GM21619 (cell line): ENCODE data around the gene NOD2.
A peak's percentile ranks its signal among the peaks of the same experiment; 100 is the strongest.

Experiments
- ATAC-seq: cut with Tn5 transposase; IDR thresholded peaks from one replicate; pipeline ENCODE4 v1.9.1; 2021; ENCODE audit not compliant: unreplicated experiment

Gene NOD2

GRCh38 chr16:50669741-50670140 lies 23.7 kb upstream of the NOD2 start:
- ATAC-seq = no peak

DNA sequence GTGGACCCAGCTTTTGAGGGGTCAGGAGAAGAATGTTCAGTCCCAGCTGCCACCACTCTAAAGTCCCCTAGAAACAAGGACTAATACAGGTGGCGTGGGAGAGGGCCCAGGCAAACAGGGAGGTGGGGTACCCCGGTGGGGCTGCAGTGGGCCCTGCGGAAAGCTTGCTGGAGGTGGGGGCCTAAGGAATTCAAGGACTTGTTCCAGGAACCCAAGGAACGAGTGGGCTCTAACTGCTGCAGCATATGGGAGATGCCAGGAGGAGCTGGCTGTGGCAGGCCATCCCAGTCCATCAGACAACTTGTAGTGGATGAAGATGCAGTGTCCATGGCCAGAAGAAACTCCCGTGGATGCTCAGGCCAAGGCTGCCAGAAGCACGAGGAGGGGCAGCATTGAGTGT lies 22.9 kb upstream of the NOD2 start:
- ATAC-seq = no peak

DNA sequence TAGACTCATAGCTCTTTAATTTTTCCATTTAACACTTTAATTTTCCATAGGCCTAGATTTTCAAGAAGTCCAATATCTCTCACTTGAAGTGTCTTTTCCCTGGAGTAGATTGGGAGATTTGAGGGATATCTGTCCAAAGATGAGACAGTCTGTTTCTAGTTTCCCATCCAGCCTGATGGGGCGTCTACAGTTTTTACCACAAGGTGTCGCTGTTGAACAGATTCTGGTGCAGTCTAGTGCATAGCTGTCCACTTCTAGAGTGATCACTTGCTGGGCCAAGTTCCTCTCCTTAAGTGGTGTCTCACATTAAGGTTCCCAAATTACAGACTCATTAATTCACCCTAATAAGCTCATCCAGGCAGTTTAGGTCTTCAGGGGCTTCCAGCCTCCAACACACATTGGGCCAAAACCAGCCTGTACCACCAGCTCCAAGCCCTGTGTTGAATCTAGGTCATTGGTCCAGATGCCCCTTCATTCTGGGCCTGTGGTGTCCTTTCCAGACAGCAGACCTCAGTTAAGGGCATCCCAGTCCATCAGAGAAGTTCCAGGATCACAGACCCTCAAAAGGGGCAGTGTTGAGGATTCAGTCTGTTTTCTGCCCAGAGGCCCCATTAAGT lies 21.7 kb upstream of the NOD2 start:
- ATAC-seq = no peak

DNA sequence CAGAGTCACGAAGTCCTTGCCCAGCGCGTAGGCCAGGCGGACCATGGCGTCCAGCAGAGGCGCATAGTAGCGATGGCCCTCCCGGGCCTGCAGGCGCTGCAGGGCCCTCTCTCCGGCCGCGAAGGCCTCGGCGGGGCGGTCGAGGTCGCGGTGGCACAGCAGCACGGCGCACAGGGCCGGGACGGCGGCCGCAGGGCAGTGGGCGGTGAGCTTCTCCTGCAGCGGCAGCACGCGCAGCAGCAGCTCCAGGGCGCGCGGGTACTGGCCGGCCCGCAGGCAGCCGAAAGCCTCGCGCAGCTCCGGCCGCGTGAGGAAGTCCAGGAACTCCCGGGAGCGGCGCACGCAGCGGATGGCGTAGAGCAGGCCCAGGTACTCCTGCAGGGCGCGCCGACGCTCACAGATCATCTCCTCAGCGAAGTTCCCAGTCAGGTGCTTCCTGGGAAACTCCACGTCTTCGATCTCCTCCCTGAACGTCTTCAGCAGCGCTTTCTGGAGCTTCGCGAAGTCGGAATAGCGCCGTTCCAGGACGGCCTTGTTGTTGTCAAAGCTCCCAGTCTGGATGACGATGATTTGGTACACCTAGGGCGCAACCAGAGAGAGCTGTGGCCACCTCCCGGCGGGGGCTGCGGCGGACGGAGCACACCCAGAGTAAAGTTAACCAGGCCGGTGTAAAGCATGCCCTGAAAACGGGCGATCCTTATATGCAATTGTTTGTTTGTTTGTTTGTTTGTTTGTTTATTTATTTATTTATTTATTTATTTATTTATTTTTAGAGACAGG lies 19.7 kb upstream of the NOD2 start:
- no peak for ATAC-seq

DNA sequence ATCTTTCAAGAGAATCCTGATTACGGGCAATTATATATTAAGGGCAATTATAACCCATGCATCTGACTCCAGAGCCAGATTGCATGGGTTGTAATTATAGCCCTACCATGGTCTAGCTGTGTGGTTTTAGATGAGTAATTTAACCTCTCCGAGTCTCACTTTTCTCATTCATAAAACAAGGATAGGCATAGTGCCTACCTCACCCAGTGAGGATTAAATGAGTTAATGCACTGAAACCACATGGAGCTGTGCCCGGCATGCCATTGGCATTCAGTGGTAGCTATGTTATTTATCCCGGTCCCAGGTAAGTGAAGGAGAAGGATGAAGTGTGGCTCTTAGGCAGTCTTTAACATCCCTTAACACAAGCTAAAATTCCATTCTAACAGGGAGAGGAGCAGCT lies 18.6 kb upstream of the NOD2 start:
- ATAC-seq = no peak

- no peak for ATAC-seq
These were observed 17.5 kb upstream of the NOD2 start for GRCh38 chr16:50675686-50676610.

- no peak for ATAC-seq
These were observed 16.7 kb upstream of the NOD2 start for GRCh38 chr16:50676684-50677225.

- ATAC-seq = no peak
These were observed 16.1 kb upstream of the NOD2 start for GRCh38 chr16:50677351-50677750.

- no peak for ATAC-seq
These were observed 14.9 kb upstream of the NOD2 start for GRCh38 chr16:50678531-50678930.

GRCh38 chr16:50679266-50679665 lies 14.1 kb upstream of the NOD2 start:
- no peak for ATAC-seq

GRCh38 chr16:50679676-50680555 lies 13.5 kb upstream of the NOD2 start:
- no peak for ATAC-seq

GRCh38 chr16:50680556-50680893 lies 12.9 kb upstream of the NOD2 start:
- no peak for ATAC-seq

- peak; percentile 50 for ATAC-seq
These were observed 12.2 kb upstream of the NOD2 start, which contains the start of gene SNX20 for GRCh38 chr16:50681021-50681885. SNX20 (minus strand) TSS chr16:50681312; CDS start chr16:50677526, 3,786 bp downstream.

- ATAC-seq = peak; percentile 63
These were observed 9.6 kb upstream of the NOD2 start for GRCh38 chr16:50683689-50684374.

- ATAC-seq = no peak
These were observed 8.5 kb upstream of the NOD2 start for GRCh38 chr16:50684823-50685461.

DNA sequence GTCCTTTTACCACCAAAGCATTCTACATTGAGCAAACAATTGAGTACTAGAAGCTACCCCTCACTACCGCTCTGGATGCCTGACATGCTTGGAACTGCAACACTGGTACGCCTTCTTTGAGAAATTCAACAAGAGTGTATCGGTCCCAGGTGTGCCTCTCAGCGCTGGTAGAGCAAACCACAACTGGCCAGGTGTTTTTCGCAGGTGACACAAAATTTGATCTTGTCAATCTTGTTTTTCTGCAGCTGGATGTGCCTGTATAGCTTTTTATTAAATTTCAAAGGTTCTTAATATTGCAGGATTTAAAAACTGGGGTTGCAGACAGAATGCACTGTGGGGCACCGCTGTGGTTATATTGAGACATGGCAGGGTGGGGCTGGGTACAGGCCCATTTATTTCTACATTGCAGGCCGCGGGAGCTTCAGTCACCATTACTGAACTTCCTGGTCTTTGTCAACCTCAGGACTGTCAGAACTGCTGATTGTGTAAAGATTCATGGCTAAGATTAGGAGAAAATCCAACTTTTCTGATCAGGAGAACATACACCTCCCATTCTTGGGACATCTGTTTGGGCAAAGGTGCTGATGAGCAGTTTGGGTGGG lies 7.8 kb upstream of the NOD2 start:
- no peak for ATAC-seq

DNA sequence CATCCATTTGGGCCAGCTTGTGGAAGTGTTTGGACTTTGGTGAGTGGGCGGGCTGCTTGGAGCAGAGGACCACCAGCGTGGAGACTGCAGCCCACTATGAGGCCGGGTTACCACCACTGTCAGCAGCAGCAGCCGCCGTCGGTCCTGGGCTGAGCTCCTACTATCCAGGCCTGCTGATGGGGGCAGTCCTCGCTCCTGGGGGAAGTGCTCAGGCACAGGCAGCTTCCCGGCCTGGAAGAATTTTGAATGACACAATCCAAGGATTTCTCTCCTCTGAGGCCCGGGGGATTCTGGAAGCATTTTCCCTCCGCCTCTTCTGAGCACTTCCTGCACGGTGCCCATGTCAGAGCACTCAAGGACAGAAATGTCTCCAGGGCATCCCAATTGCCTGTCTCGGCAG lies 5.3 kb upstream of the NOD2 start:
- ATAC-seq = no peak

DNA sequence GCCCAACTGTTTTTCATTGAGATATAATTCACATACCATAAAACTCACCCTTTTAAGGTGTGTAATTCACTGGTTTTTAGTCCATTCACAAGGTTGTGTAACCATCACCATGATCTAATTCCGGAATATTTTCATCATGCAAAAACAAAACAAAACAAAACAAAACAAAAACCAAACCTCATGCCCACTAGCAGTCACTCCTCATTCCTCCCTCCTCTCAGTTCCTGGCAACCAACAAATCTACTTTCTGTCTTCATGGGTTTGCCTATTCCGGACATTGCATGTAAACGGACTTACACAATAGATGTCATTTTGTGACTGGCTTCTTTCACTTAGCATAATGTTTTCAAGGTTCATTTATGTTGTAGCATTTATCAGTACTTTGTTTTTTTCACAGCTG lies 4.5 kb upstream of the NOD2 start:
- ATAC-seq = no peak
